DND-41 (cell line): ENCODE results near the gene COL15A1.

Experiments used
- EZH2 ChIP-seq: IDR thresholded peaks from 3 replicates; pipeline ENCODE4 v1.6.1; 2012; ENCODE audit warnings: borderline replicate concordance, low read depth, mild to moderate bottlenecking, moderate library complexity, low read length, inconsistent platforms; ENCODE audit not compliant: severe bottlenecking
- TF ChIP-seq, protein P1 (sequence below): IDR thresholded peaks from 2 replicates; pipeline ENCODE4 v1.5.1; 2012; ENCODE audit warnings: borderline replicate concordance, low read length, moderate library complexity, mild to moderate bottlenecking; ENCODE audit not compliant: poor library complexity, severe bottlenecking; ENCODE audit errors: extremely low read depth

DNA sequence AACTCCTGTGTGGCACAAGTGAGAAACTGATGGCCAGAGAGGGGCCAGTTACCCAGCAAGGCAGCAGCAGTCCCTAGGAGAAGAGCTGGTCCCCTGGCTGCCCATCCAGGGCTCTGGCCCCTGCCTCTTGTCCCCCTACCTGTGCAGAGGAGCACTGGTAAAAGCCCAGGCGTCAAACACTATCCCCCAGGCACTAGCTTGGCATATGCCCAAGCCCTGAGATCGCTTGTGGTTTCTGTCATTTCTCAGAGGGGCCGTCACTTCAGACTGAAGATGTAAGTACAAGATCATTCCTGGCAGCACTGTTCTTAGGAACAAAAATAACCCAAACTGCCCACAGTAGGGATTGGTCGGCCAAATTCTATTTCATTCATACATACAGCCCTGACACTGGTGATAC lies 53.9 kb downstream of the COL15A1 start:
- TF ChIP-seq EZH2 = no peak
- TF ChIP-seq, protein P1, sequence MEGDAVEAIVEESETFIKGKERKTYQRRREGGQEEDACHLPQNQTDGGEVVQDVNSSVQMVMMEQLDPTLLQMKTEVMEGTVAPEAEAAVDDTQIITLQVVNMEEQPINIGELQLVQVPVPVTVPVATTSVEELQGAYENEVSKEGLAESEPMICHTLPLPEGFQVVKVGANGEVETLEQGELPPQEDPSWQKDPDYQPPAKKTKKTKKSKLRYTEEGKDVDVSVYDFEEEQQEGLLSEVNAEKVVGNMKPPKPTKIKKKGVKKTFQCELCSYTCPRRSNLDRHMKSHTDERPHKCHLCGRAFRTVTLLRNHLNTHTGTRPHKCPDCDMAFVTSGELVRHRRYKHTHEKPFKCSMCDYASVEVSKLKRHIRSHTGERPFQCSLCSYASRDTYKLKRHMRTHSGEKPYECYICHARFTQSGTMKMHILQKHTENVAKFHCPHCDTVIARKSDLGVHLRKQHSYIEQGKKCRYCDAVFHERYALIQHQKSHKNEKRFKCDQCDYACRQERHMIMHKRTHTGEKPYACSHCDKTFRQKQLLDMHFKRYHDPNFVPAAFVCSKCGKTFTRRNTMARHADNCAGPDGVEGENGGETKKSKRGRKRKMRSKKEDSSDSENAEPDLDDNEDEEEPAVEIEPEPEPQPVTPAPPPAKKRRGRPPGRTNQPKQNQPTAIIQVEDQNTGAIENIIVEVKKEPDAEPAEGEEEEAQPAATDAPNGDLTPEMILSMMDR = no peak
